K562 (cell line): Measurements from ENCODE around the gene PPL. TPM values are rescaled to one million over a fixed set of nuclear protein-coding genes. Genes with fewer than 3 reads are reported as not detected.

Experiments used
- ATAC-seq: fragments of 200-7000 bp; cut with Tn5 transposase; 3 replicates; pipeline ENCODE4 v1.9.1; 2020; ENCODE audit warnings: moderate library complexity
- BruUV-seq: library from RNA; stranded (reverse); fragments of 400-500 nt; replicated peaks from 2 replicates; lab custom pipeline; 2021; lab: Mats Ljungman, UMichigan
- CTCF ChIA-PET: fragments of 300-600 bp; formaldehyde crosslinking; extraction: SDS; loops from one replicate; lab custom pipeline; 2021; ENCODE audit warnings: low intra/inter-chr PET ratio; lab: Yijun Ruan, JAX
- POLR2A ChIA-PET: fragments of 300-600, 350-650 bp; sonication (Branson Sonifier 250); formaldehyde crosslinking; extraction: SDS; loops from one replicate; lab custom pipeline; 2021; ENCODE audit warnings: antibody characterized with exemption, inconsistent platforms; lab: Yijun Ruan, JAX
- DNase-seq, 4 experiments: peaks; one replicate each; pipeline versions ENCODE4 v3.0.0 to v3.0.0-alpha.2; 2011 to 2018; ENCODE audit warnings: low spot score in 3 of 4, mixed read lengths in 3 of 4; ENCODE audit errors: extremely low read depth in 1 of 4
- FAIRE-seq: peaks from 2 replicates; lab custom pipeline; 2011; peaks lifted over from hg19 to GRCh38; lab: Jason Lieb, UNC
- H2AFZ ChIP-seq: 2 replicates; pipeline ENCODE4 v1.6.0; 2011; ENCODE audit warnings: low read depth, low read length, control low read depth, inconsistent platforms
- H3K27ac ChIP-seq: fragments of 200-600 bp; 3 replicates; pipeline ENCODE4 v1.8.0; 2011; ENCODE audit warnings: low read depth, mild to moderate bottlenecking, control low read depth, inconsistent platforms, low read length, moderate library complexity, mixed read lengths; ENCODE audit errors: extremely low read depth
- H3K27me3 ChIP-seq, 2 experiments: fragments of 300-600 bp in 1 of 2; 2 replicates in 1 of 2; 3 replicates in 1 of 2; pipeline versions ENCODE4 v1.6.0 to v1.8.0; 2011; ENCODE audit warnings: inconsistent platforms in 2 of 2, low read length in 2 of 2, mild to moderate bottlenecking in 1 of 2, mixed read lengths in 1 of 2, moderate library complexity in 1 of 2; ENCODE audit not compliant: control insufficient read depth in 2 of 2, insufficient read depth in 2 of 2
- H3K36me3 ChIP-seq: fragments of 300-600 bp; 3 replicates; pipeline ENCODE4 v1.8.0; 2011; ENCODE audit warnings: mild to moderate bottlenecking, low read length, inconsistent platforms; ENCODE audit not compliant: control insufficient read depth, insufficient read depth
- H3K4me1 ChIP-seq, 2 experiments: fragments of 200-600 bp in 1 of 2; replicated peaks in 1 of 2; 2 replicates in 1 of 2; 3 replicates in 1 of 2; pipeline versions ENCODE4 v1.5.1 to v1.8.0; 2011; ENCODE audit warnings: inconsistent platforms in 2 of 2, low read length in 2 of 2, mild to moderate bottlenecking in 1 of 2, mixed read lengths in 1 of 2, moderate library complexity in 1 of 2; ENCODE audit not compliant: control insufficient read depth in 2 of 2, insufficient read depth in 2 of 2
- H3K4me2 ChIP-seq: 2 replicates; pipeline ENCODE4 v1.6.1; 2011; ENCODE audit warnings: low read length, control low read depth, inconsistent platforms, mixed read lengths; ENCODE audit not compliant: insufficient read depth
- H3K4me3 ChIP-seq: fragments of 200-600 bp; sonication (generic), shearing (Covaris generic); 2 replicates; pipeline ENCODE4 v1.5.1; 2016; ENCODE audit warnings: control low read depth, inconsistent platforms
- H3K79me2 ChIP-seq: fragments of 200-600 bp; 3 replicates; pipeline ENCODE4 v1.8.0; 2011; ENCODE audit warnings: low read length, inconsistent platforms; ENCODE audit not compliant: control insufficient read depth, insufficient read depth
- H3K9ac ChIP-seq, 2 experiments: 2 replicates each; pipeline versions ENCODE4 v1.6.0 to v1.6.1; 2011; ENCODE audit warnings: low read depth in 2 of 2, low read length in 2 of 2, control low read depth in 1 of 2, inconsistent platforms in 1 of 2, mild to moderate bottlenecking in 1 of 2, mixed read lengths in 1 of 2; ENCODE audit not compliant: insufficient read depth in 1 of 2
- H3K9me1 ChIP-seq: one replicate; pipeline ENCODE4 v1.6.0; 2011; ENCODE audit warnings: inconsistent platforms, mild to moderate bottlenecking, low read length, moderate library complexity; ENCODE audit not compliant: control insufficient read depth, insufficient read depth
- H3K9me3 ChIP-seq: replicated peaks from 2 replicates; pipeline ENCODE4 v1.5.1; 2011; ENCODE audit warnings: low read depth, low read length, inconsistent platforms; ENCODE audit not compliant: control insufficient read depth, insufficient read depth
- H4K20me1 ChIP-seq: replicated peaks from 2 replicates; pipeline ENCODE4 v1.6.1; 2011; ENCODE audit warnings: low read length, inconsistent platforms, mixed read lengths; ENCODE audit not compliant: control insufficient read depth, insufficient read depth
- CHD1 ChIP-seq: fragments of 200-600 bp; sonication (generic); IDR thresholded peaks from one replicate; pipeline ENCODE4 v1.6.1; 2012; ENCODE audit warnings: mild to moderate bottlenecking, moderate library complexity, low read length, inconsistent platforms
- FIP1L1 ChIP-seq: fragments of 200-400 bp; formaldehyde crosslinking; IDR thresholded peaks from 2 replicates; pipeline ENCODE4 v1.6.1; 2018; ENCODE audit warnings: mild to moderate bottlenecking, low read depth, low read length; ENCODE audit not compliant: poor library complexity, severe bottlenecking
- FOXJ3 ChIP-seq: sonication (generic); formaldehyde crosslinking; IDR thresholded peaks from 2 replicates; pipeline ENCODE4 v1.4.0; 2020; ENCODE audit warnings: mild to moderate bottlenecking, missing genetic modification reagents
- NEUROD1 ChIP-seq: fragments of 150-350 bp; IDR thresholded peaks from 2 replicates; pipeline ENCODE4 v1.6.1; 2014; ENCODE audit warnings: borderline replicate concordance, low read length, low read depth; ENCODE audit not compliant: partially characterized antibody
- NFIX ChIP-seq: fragments of 250-450 bp; sonication (Bioruptor Pico); IDR thresholded peaks from 2 replicates; pipeline ENCODE4 v1.4.0; 2020; ENCODE audit warnings: low read depth, mild to moderate bottlenecking, moderate library complexity
- PHB2 ChIP-seq: fragments of 450-650 bp; IDR thresholded peaks from 2 replicates; pipeline ENCODE4 v1.6.1; 2017; ENCODE audit warnings: low read depth
- TAF1 ChIP-seq: IDR thresholded peaks from 2 replicates; pipeline ENCODE4 v1.6.1; 2011; ENCODE audit warnings: mild to moderate bottlenecking, low read length, moderate library complexity; ENCODE audit not compliant: insufficient read depth, control insufficient read depth, severe bottlenecking; ENCODE audit errors: extremely low read depth
- TFAM ChIP-seq: fragments of 250-450 bp; sonication (Bioruptor Pico); conservative IDR thresholded peaks from 2 replicates; pipeline ENCODE4 v1.5.0; 2021; ENCODE audit warnings: mild to moderate bottlenecking, moderate library complexity
- WHSC1 ChIP-seq: IDR thresholded peaks from one replicate; pipeline ENCODE4 v1.6.1; 2012; ENCODE audit warnings: low read length, control low read depth, inconsistent platforms
- ZNF133 ChIP-seq: fragments of 250-450 bp; sonication (Bioruptor Pico); IDR thresholded peaks from 2 replicates; pipeline ENCODE4 v1.4.0; 2020; ENCODE audit warnings: mild to moderate bottlenecking
- ZNF408 ChIP-seq: fragments of 250-450 bp; sonication (Bioruptor Pico); IDR thresholded peaks from 2 replicates; pipeline ENCODE4 v1.4.0; 2020; ENCODE audit warnings: low read depth, mild to moderate bottlenecking, moderate library complexity
- WGBS: fragments of 100-300 bp; shearing (Covaris generic); methylation state at CpG from one replicate; pipeline ENCODE4 v1.1.6; 2016; ENCODE audit warnings: low coverage, mixed read lengths; ENCODE audit not compliant: insufficient coverage; ENCODE audit errors: missing lambda C conversion rate; 5-methylcytosine and 5-hydroxymethylcytosine counted together
- in situ Hi-C: fragments of 300-500 bp; cut with MboI; formaldehyde crosslinking; loops from 4 replicates; pipeline ENCODE4 v1.15.0; 2018; ENCODE audit warnings: inconsistent platforms, mixed read lengths
- intact Hi-C: fragments of 100-400 bp; cut with micrococcal nuclease; formaldehyde crosslinking; loops from 2 replicates; pipeline ENCODE4 v1.14.2; 2022
- polyA plus RNA-seq, 8 experiments: library from polyadenylated mRNA; depleted of rRNA in 4 of 8; stranded (reverse) in 5 of 8; unstranded in 3 of 8; fragments of >200 nt; fragmentation: Nextera tagmentation in 2 of 8; fragmentation: Illumina TruSeq in 1 of 8; extraction: Ambion mirVana in 2 of 8; extraction: Trizol in 1 of 8; gene quantifications; 2 replicates each; pipeline versions ENCODE4 v1.2.1 to v1.2.3, GENCODE V29; 2011 to 2014; ENCODE audit warnings: inconsistent platforms in 1 of 8, missing spikeins in 1 of 8
- total RNA-seq, 7 experiments: library from RNA; depleted of rRNA in 6 of 7; stranded (reverse); fragments of >200 nt in 6 of 7; fragmentation: Illumina TruSeq in 2 of 7; extraction: Trizol in 2 of 7; gene quantifications; 2 replicates each; pipeline versions ENCODE4 v1.2.1 to v1.2.3, GENCODE V29; 2011 to 2021; ENCODE audit warnings: low replicate concordance in 1 of 7
- TF ChIP-seq, protein P1 (sequence below): fragments of 250-450 bp; sonication (Bioruptor Pico); IDR thresholded peaks from 2 replicates; pipeline ENCODE4 v1.8.0; 2022; ENCODE audit warnings: inconsistent platforms
- TF ChIP-seq, protein P2 (sequence below): fragments of 450-650 bp; conservative IDR thresholded peaks from 2 replicates; pipeline ENCODE4 v1.6.1; 2016; ENCODE audit warnings: missing genetic modification characterization, low read depth, mild to moderate bottlenecking, control low read depth, missing compliant biosample characterization
- TF ChIP-seq, protein P3 (sequence below): sonication (generic); formaldehyde crosslinking; IDR thresholded peaks from 2 replicates; pipeline ENCODE4 v1.8.0; 2022; ENCODE audit warnings: mild to moderate bottlenecking, missing genetic modification reagents
- TF ChIP-seq, protein P4 (sequence below), 3 experiments: fragments of 200-800 bp in 1 of 3; fragments of 250-450 bp in 1 of 3; fragments of 450-650 bp in 1 of 3; sonication (Bioruptor Pico) in 1 of 3; sonication (Bioruptor generic) in 1 of 3; formaldehyde crosslinking in 1 of 3; IDR thresholded peaks; 2 replicates each; pipeline versions ENCODE4 v1.6.1 to v1.8.0; 2016 to 2022; ENCODE audit warnings: mild to moderate bottlenecking in 2 of 3, missing genetic modification characterization in 2 of 3, missing compliant biosample characterization in 1 of 3, moderate library complexity in 1 of 3

Gene PPL
- total and polyA plus RNA-seq, 9 of the 15 experiments (the other 6 are each of a cell fraction or from before 2014, with no cell fraction given): 0.01 to 0.15 (median 0.07) TPM; not detected in 3

DNA sequence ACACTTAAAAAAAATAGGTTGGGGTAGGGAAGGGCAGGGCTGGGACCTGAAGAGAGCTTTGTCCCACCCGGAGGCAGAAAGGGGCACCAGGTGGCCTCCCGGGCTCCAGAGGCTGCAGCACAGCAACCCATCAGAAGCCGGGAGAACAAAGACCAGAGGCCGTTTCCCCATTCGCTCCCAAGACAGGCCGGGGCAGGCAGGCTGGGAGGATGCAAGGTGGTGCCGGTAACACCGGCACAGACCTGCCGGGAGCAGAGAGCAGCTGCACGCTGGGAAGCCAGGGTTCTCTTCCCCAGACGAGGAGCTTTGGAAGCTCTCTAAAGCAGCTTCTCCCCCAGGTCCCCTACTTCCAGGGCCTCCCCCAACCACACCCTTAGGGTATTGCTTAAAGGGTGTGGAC, 5.6 kb downstream of the PPL start:
- no peak for FAIRE-seq
- 5% methylated on average over 11 of the region's 11 CpGs for WGBS
- in situ Hi-C loops: no loop called here
- TF ChIP-seq, protein P1, sequence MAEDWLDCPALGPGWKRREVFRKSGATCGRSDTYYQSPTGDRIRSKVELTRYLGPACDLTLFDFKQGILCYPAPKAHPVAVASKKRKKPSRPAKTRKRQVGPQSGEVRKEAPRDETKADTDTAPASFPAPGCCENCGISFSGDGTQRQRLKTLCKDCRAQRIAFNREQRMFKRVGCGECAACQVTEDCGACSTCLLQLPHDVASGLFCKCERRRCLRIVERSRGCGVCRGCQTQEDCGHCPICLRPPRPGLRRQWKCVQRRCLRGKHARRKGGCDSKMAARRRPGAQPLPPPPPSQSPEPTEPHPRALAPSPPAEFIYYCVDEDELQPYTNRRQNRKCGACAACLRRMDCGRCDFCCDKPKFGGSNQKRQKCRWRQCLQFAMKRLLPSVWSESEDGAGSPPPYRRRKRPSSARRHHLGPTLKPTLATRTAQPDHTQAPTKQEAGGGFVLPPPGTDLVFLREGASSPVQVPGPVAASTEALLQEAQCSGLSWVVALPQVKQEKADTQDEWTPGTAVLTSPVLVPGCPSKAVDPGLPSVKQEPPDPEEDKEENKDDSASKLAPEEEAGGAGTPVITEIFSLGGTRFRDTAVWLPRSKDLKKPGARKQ: no peak
- TF ChIP-seq FIP1L1 (no peak), TAF1 (no peak), ZNF408 (no peak), NFIX (CRISPR knock-in tag) (no peak), ZNF133 (no peak), TFAM (CRISPR knock-in tag) (no peak), CHD1 (no peak), FOXJ3 (CRISPR knock-in tag) (no peak), NEUROD1 (no peak), PHB2 (no peak), WHSC1 (no peak)
- TF ChIP-seq, protein P2, sequence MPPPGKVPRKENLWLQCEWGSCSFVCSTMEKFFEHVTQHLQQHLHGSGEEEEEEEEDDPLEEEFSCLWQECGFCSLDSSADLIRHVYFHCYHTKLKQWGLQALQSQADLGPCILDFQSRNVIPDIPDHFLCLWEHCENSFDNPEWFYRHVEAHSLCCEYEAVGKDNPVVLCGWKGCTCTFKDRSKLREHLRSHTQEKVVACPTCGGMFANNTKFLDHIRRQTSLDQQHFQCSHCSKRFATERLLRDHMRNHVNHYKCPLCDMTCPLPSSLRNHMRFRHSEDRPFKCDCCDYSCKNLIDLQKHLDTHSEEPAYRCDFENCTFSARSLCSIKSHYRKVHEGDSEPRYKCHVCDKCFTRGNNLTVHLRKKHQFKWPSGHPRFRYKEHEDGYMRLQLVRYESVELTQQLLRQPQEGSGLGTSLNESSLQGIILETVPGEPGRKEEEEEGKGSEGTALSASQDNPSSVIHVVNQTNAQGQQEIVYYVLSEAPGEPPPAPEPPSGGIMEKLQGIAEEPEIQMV (tag): no peak
- TF ChIP-seq, protein P3, sequence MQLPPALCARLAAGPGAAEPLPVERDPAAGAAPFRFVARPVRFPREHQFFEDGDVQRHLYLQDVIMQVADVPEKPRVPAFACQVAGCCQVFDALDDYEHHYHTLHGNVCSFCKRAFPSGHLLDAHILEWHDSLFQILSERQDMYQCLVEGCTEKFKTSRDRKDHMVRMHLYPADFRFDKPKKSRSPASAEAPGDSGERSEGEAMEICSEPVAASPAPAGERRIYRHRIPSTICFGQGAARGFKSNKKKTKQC: no peak
- TF ChIP-seq, protein P4, sequence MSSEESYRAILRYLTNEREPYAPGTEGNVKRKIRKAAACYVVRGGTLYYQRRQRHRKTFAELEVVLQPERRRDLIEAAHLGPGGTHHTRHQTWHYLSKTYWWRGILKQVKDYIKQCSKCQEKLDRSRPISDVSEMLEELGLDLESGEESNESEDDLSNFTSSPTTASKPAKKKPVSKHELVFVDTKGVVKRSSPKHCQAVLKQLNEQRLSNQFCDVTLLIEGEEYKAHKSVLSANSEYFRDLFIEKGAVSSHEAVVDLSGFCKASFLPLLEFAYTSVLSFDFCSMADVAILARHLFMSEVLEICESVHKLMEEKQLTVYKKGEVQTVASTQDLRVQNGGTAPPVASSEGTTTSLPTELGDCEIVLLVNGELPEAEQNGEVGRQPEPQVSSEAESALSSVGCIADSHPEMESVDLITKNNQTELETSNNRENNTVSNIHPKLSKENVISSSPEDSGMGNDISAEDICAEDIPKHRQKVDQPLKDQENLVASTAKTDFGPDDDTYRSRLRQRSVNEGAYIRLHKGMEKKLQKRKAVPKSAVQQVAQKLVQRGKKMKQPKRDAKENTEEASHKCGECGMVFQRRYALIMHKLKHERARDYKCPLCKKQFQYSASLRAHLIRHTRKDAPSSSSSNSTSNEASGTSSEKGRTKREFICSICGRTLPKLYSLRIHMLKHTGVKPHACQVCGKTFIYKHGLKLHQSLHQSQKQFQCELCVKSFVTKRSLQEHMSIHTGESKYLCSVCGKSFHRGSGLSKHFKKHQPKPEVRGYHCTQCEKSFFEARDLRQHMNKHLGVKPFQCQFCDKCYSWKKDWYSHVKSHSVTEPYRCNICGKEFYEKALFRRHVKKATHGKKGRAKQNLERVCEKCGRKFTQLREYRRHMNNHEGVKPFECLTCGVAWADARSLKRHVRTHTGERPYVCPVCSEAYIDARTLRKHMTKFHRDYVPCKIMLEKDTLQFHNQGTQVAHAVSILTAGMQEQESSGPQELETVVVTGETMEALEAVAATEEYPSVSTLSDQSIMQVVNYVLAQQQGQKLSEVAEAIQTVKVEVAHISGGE (CRISPR knock-in tag; IDR thresholded peaks at IDR 0.05): no peak

More for the DNA sequence above, 5.6 kb downstream of the PPL start:
- peaks cover 51 to 76% of the 10 kb centered on the region in 2 experiments for H3K27me3 ChIP-seq
- BruUV-seq: no TSS peak
- H3K4me2 ChIP-seq: no peak overlapping the region
- H3K9ac ChIP-seq: no peak overlapping the region
- no peak for ATAC-seq
- no peak for DNase-seq
- H3K36me3 ChIP-seq: no peaks in the 10 kb centered on the region
- CTCF ChIA-PET: no interaction called here
- H4K20me1 ChIP-seq: peaks cover 21% of the 10 kb centered on the region
- no peaks in the 10 kb centered on the region; the same call in 1 of the 2 replicates for H3K9me3 ChIP-seq
- H3K4me1 ChIP-seq: peaks cover 0 to 6% of the 10 kb centered on the region in 2 experiments; a peak in 3 of 5 replicates
- H3K4me3 ChIP-seq: no peak overlapping the region
- no peaks in the 10 kb centered on the region for H3K9me1 ChIP-seq
- no peak overlapping the region for H3K27ac ChIP-seq
- no peaks in the 10 kb centered on the region for H3K79me2 ChIP-seq
- POLR2A ChIA-PET: interaction anchor here (0.6 to 2.1 kb wide), 4 partner anchors 11 to 320 kb away, joined by 3 to 9 read pairs (median 3); no protein-coding TSS in a partner anchor
- intact Hi-C loops: loop anchor here (10.0 kb wide), 1 partner anchor 47 kb away; no protein-coding TSS in a partner anchor
- H2AFZ ChIP-seq: no peak overlapping the region
